Glomerular visceral epithelial cell (primary cell): ENCODE measurements around the gene CNOT3.
"Not testable (repeated sequence)": the region's sequence is repeated elsewhere in the genome, so short reads cannot be mapped to it uniquely, and the experiment has no call there.

ENCODE experiments used
- DNase-seq: peaks from one replicate; pipeline ENCODE4 v3.0.0-alpha.2; 2016; ENCODE audit errors: extremely low spot score

CNOT3 gene

GRCh38 chr19:54169149-54169740 lies 31.7 kb downstream of the CNOT3 start:
- DNase-seq: no peak

GRCh38 chr19:54171736-54172431 lies 34.3 kb downstream of the CNOT3 start:
- DNase-seq: not testable (repeated sequence)

GRCh38 chr19:54172471-54173358 lies 35.2 kb downstream of the CNOT3 start, which contains the start of gene TMC4:
Gene TMC4 (minus strand): TSS chr19:54173160. CDS start chr19:54173117, 43 bp downstream.
- no peak for DNase-seq

- DNase-seq: no peak
Observed at GRCh38 chr19:54173359-54173699, 35.8 kb downstream of the CNOT3 start.

GRCh38 chr19:54173951-54174834 lies 36.6 kb downstream of the CNOT3 start:
- DNase-seq: no peak

GRCh38 chr19:54178581-54179261 lies 41.2 kb downstream of the CNOT3 start:
- DNase-seq: no peak

GRCh38 chr19:54179262-54179852 lies 41.8 kb downstream of the CNOT3 start:
- DNase-seq: no peak

GRCh38 chr19:54179921-54180461 lies 42.4 kb downstream of the CNOT3 start:
- peak; percentile 37 for DNase-seq

- DNase-seq: no peak
Observed at GRCh38 chr19:54180691-54181091, 43.1 kb downstream of the CNOT3 start.

GRCh38 chr19:54181894-54182293 lies 44.3 kb downstream of the CNOT3 start:
- DNase-seq: not testable (repeated sequence)

- no peak for DNase-seq
Observed at GRCh38 chr19:54183431-54183830, 45.9 kb downstream of the CNOT3 start.

GRCh38 chr19:54186351-54186750 lies 48.8 kb downstream of the CNOT3 start:
- no peak for DNase-seq

- DNase-seq: no peak
Observed at GRCh38 chr19:54186934-54187381, 49.4 kb downstream of the CNOT3 start.

GRCh38 chr19:54188215-54188871 lies 50.8 kb downstream of the CNOT3 start:
- DNase-seq: no peak

GRCh38 chr19:54189145-54189734 lies 51.7 kb downstream of the CNOT3 start, which contains the start of gene MBOAT7:
Gene MBOAT7 (minus strand): TSS chr19:54189580. CDS start chr19:54188508, 1,072 bp downstream.
- DNase-seq: no peak

GRCh38 chr19:54189735-54190502 lies 52.4 kb downstream of the CNOT3 start:
- peak; percentile 100 for DNase-seq

- peak; percentile 100 for DNase-seq
Observed at GRCh38 chr19:54190503-54191010, 53.0 kb downstream of the CNOT3 start.
